H9 (cell line): ENCODE data around the gene WFS1. TPM values are rescaled to one million over a fixed set of nuclear protein-coding genes. Genes with fewer than 3 reads are reported as not detected.

ENCODE experiments used
- DNase-seq: peaks from one replicate; pipeline ENCODE4 v3.0.0-alpha.2; 2017
- H2AFZ ChIP-seq: one replicate; pipeline ENCODE4 v1.6.1; 2013; ENCODE audit warnings: mild to moderate bottlenecking, low read length, control low read depth, moderate library complexity
- H2AK5ac ChIP-seq: 2 replicates; pipeline ENCODE4 v1.6.1; 2013; ENCODE audit warnings: low read length, control low read depth, mixed read lengths; ENCODE audit not compliant: insufficient read length
- H2BK120ac ChIP-seq: one replicate; pipeline ENCODE4 v1.6.1; 2013; ENCODE audit warnings: low read depth, mild to moderate bottlenecking, low read length, control low read depth, inconsistent platforms; ENCODE audit not compliant: poor library complexity, severe bottlenecking
- H2BK12ac ChIP-seq: 2 replicates; pipeline ENCODE4 v1.6.1; 2013; ENCODE audit warnings: low read length, control low read depth, mixed read lengths, low read depth; ENCODE audit not compliant: insufficient read length
- H2BK15ac ChIP-seq: 2 replicates; pipeline ENCODE4 v1.6.1; 2013; ENCODE audit warnings: low read depth, low read length, control low read depth
- H2BK20ac ChIP-seq: one replicate; pipeline ENCODE4 v1.6.1; 2013; ENCODE audit warnings: low read depth, mild to moderate bottlenecking, low read length, control low read depth, inconsistent platforms; ENCODE audit not compliant: poor library complexity, severe bottlenecking
- H2BK5ac ChIP-seq: 2 replicates; pipeline ENCODE4 v1.6.1; 2013; ENCODE audit warnings: low read length, control low read depth, mixed read lengths; ENCODE audit not compliant: insufficient read length
- H3K14ac ChIP-seq: 2 replicates; pipeline ENCODE4 v1.6.1; 2013; ENCODE audit warnings: low read length, control low read depth; ENCODE audit not compliant: insufficient read depth
- H3K18ac ChIP-seq: 2 replicates; pipeline ENCODE4 v1.6.1; 2013; ENCODE audit warnings: low read depth, mild to moderate bottlenecking, mixed read lengths, low read length, control low read depth; ENCODE audit not compliant: insufficient read length
- H3K23ac ChIP-seq: 2 replicates; pipeline ENCODE4 v1.6.1; 2013; ENCODE audit warnings: low read length, control low read depth, mixed read lengths, low read depth; ENCODE audit not compliant: insufficient read length
- H3K23me2 ChIP-seq: 2 replicates; pipeline ENCODE4 v1.6.1; 2013; ENCODE audit warnings: low read depth, mild to moderate bottlenecking, mixed read lengths, low read length, control low read depth; ENCODE audit not compliant: insufficient read length, poor library complexity, severe bottlenecking
- H3K27ac ChIP-seq: 2 replicates; pipeline ENCODE4 v1.5.1; 2013; ENCODE audit warnings: low read length, control low read depth, mixed read lengths, low read depth; ENCODE audit not compliant: insufficient read length
- H3K27me3 ChIP-seq: 2 replicates; pipeline ENCODE4 v1.6.1; 2013; ENCODE audit warnings: low read length, control low read depth, inconsistent platforms; ENCODE audit not compliant: insufficient read depth
- H3K4ac ChIP-seq: 2 replicates; pipeline ENCODE4 v1.6.1; 2013; ENCODE audit warnings: low read depth, mild to moderate bottlenecking, control low read depth, inconsistent platforms, low read length, moderate library complexity
- H3K4me1 ChIP-seq: 2 replicates; pipeline ENCODE4 v1.6.1; 2013; ENCODE audit warnings: low read length, control low read depth, inconsistent platforms; ENCODE audit not compliant: insufficient read depth
- H3K4me2 ChIP-seq: 2 replicates; pipeline ENCODE4 v1.6.1; 2013; ENCODE audit warnings: low read length, control low read depth, mixed read lengths; ENCODE audit not compliant: insufficient read length, insufficient read depth
- H3K56ac ChIP-seq: 2 replicates; pipeline ENCODE4 v1.6.1; 2013; ENCODE audit warnings: low read depth, mild to moderate bottlenecking, mixed read lengths, low read length, control low read depth; ENCODE audit not compliant: insufficient read length
- H3K79me1 ChIP-seq: 2 replicates; pipeline ENCODE4 v1.6.1; 2013; ENCODE audit warnings: low read depth, mild to moderate bottlenecking, moderate library complexity, low read length, control low read depth, inconsistent platforms; ENCODE audit not compliant: insufficient read depth, poor library complexity, severe bottlenecking
- H3K79me2 ChIP-seq: 2 replicates; pipeline ENCODE4 v1.6.1; 2013; ENCODE audit warnings: low read length, control low read depth, inconsistent platforms; ENCODE audit not compliant: insufficient read depth
- H3K9ac ChIP-seq: 2 replicates; pipeline ENCODE4 v1.6.1; 2013; ENCODE audit warnings: low read length, control low read depth, mixed read lengths; ENCODE audit not compliant: insufficient read length; ENCODE audit errors: extremely low read depth
- H3K9me3 ChIP-seq: one replicate; pipeline ENCODE4 v1.6.1; 2013; ENCODE audit warnings: low read depth, low read length, inconsistent platforms; ENCODE audit not compliant: control insufficient read depth
- H3T11ph ChIP-seq: one replicate; pipeline ENCODE4 v1.6.1; 2013; ENCODE audit warnings: mild to moderate bottlenecking, low read length, control low read depth, inconsistent platforms
- H4K20me1 ChIP-seq: one replicate; pipeline ENCODE4 v1.6.1; 2013; ENCODE audit not compliant: control insufficient read depth, insufficient read length, insufficient read depth
- H4K5ac ChIP-seq: 2 replicates; pipeline ENCODE4 v1.6.1; 2013; ENCODE audit warnings: low read depth, mild to moderate bottlenecking, mixed read lengths, low read length, control low read depth; ENCODE audit not compliant: insufficient read length
- H4K8ac ChIP-seq: replicated peaks from 2 replicates; pipeline ENCODE4 v1.6.1; 2013; ENCODE audit warnings: low read length, control low read depth, mixed read lengths, low read depth; ENCODE audit not compliant: insufficient read length
- H4K91ac ChIP-seq: 2 replicates; pipeline ENCODE4 v1.6.1; 2013; ENCODE audit warnings: low read depth, mild to moderate bottlenecking, moderate library complexity, mixed read lengths, low read length, control low read depth; ENCODE audit not compliant: insufficient read length
- H3K27ac Mint-ChIP-seq, 3 experiments: 2 replicates in 2 of 3; 3 replicates in 1 of 3; pipeline ENCODE4 v1.8.0; 2020 to 2021; ENCODE audit warnings: mixed read lengths in 3 of 3, mild to moderate bottlenecking in 1 of 3, moderate library complexity in 1 of 3
- H3K27me3 Mint-ChIP-seq: 2 replicates; pipeline ENCODE4 v1.8.0; 2021; ENCODE audit warnings: low read depth, mild to moderate bottlenecking, moderate library complexity, mixed read lengths
- H3K36me3 Mint-ChIP-seq, 3 experiments: 2 replicates in 2 of 3; 3 replicates in 1 of 3; pipeline ENCODE4 v1.8.0; 2020 to 2021; ENCODE audit warnings: low read depth in 3 of 3, mixed read lengths in 3 of 3; ENCODE audit not compliant: insufficient read depth in 1 of 3
- H3K4me1 Mint-ChIP-seq, 2 experiments: 2 replicates each; pipeline ENCODE4 v1.8.0; 2020; ENCODE audit warnings: mixed read lengths in 2 of 2
- H3K4me3 Mint-ChIP-seq, 2 experiments: 2 replicates in 1 of 2; 3 replicates in 1 of 2; pipeline ENCODE4 v1.8.0; 2020 to 2021; ENCODE audit warnings: mild to moderate bottlenecking in 2 of 2, mixed read lengths in 2 of 2, moderate library complexity in 1 of 2
- H3K9me3 Mint-ChIP-seq, 2 experiments: 2 replicates in 1 of 2; 3 replicates in 1 of 2; pipeline ENCODE4 v1.8.0; 2020; ENCODE audit warnings: mild to moderate bottlenecking in 2 of 2, mixed read lengths in 2 of 2, moderate library complexity in 1 of 2
- CTCF ChIP-seq: fragments of 200-600 bp; sonication (generic); conservative IDR thresholded peaks from 3 replicates; pipeline ENCODE4 v1.8.0; 2021; ENCODE audit warnings: antibody characterized with exemption, mild to moderate bottlenecking
- WGBS: extraction: QIAGEN DNeasy Blood & Tissue Kit; methylation state at CpG from one replicate; pipeline ENCODE4 v1.1.7; 2013; ENCODE audit warnings: missing lambda C conversion rate, low lambda C conversion rate, mixed read lengths; ENCODE audit not compliant: insufficient read length; ENCODE audit errors: extremely low coverage; 5-methylcytosine and 5-hydroxymethylcytosine counted together
- total RNA-seq: library from RNA; stranded (reverse); gene quantifications from 2 replicates; pipeline ENCODE4 v1.2.1, GENCODE V29; 2021

WFS1 gene
- total RNA-seq, 1 experiment from 2014 or later: 18.9 TPM

GRCh38 chr4:6294705-6295421 is 25.2 kb downstream of the WFS1 start:
- H2BK12ac ChIP-seq: no peak overlapping the region
- H4K5ac ChIP-seq: no peak overlapping the region
- no peak overlapping the region for H3K14ac ChIP-seq
- no peak overlapping the region for H3K4me2 ChIP-seq
- no peak overlapping the region for H2AFZ ChIP-seq
- no peak overlapping the region for H2BK120ac ChIP-seq
- H4K20me1 ChIP-seq: no peaks in the 10 kb centered on the region
- WGBS: no CpG with 5 or more reads among the region's 27 CpGs
- no peak overlapping the region for H3K27ac ChIP-seq
- no peaks in the 10 kb centered on the region for H3K27me3 ChIP-seq
- H3K4me1 Mint-ChIP-seq: no peaks in the 10 kb centered on the region
- H3K4me1 ChIP-seq: no peaks in the 10 kb centered on the region
- TF ChIP-seq CTCF: no peak
- no peak overlapping the region for H4K91ac ChIP-seq
- H3K18ac ChIP-seq: no peak overlapping the region
- no peaks in the 10 kb centered on the region for H3K79me2 ChIP-seq
- no peak overlapping the region for H4K8ac ChIP-seq
- no peaks in the 10 kb centered on the region for H3K79me1 ChIP-seq
- no peak overlapping the region for H3K4me3 Mint-ChIP-seq
- no peak for DNase-seq
- H3K4ac ChIP-seq: no peak overlapping the region
- no peak overlapping the region for H3K56ac ChIP-seq
- H3K27ac Mint-ChIP-seq: peak overlapping the region in 1 of 3 experiments; percentile 61; a peak in 1 of 7 replicates
- H3K9ac ChIP-seq: no peak overlapping the region
- no peaks in the 10 kb centered on the region; a peak in 1 of 5 replicates for H3K9me3 Mint-ChIP-seq
- no peaks in the 10 kb centered on the region for H3K27me3 Mint-ChIP-seq
- no peaks in the 10 kb centered on the region for H3K23me2 ChIP-seq
- no peak overlapping the region for H2BK20ac ChIP-seq
- H3K23ac ChIP-seq: no peak overlapping the region
- no peak overlapping the region for H3T11ph ChIP-seq
- peaks cover 14 to 28% (median 27%) of the 10 kb centered on the region in 3 experiments; a peak in 6 of 7 replicates for H3K36me3 Mint-ChIP-seq
- H2BK15ac ChIP-seq: no peak overlapping the region
- H3K9me3 ChIP-seq: no peaks in the 10 kb centered on the region
- no peak overlapping the region for H2BK5ac ChIP-seq
- H2AK5ac ChIP-seq: no peak overlapping the region
